Heart right ventricle (tissue), 16 donors: ENCODE data around the gene POLE. TPM values are rescaled to one million over a fixed set of nuclear protein-coding genes. Genes with fewer than 3 reads are reported as not detected.

Source experiments
- ATAC-seq, 8 donors: fragments of 200-7000 bp; cut with Tn5 transposase; one replicate each; pipeline ENCODE4 v1.9.1; 2020; ENCODE audit warnings: mild to moderate bottlenecking in 8 of 8, moderate library complexity in 8 of 8, moderate number of reproducible peaks in 1 of 8
- DNase-seq, 2 donors: peaks; one replicate each; pipeline ENCODE4 v3.0.0-alpha.2; 2020
- H3K27ac ChIP-seq, 10 donors: fragments of 200-600 bp; sonication (generic) in 2 of 10; one replicate each; pipeline versions ENCODE4 v1.5.0 to v1.8.0; 2020 to 2022; ENCODE audit warnings: mild to moderate bottlenecking in 3 of 10
- H3K27me3 ChIP-seq, 7 donors: fragments of 200-600 bp; one replicate each; pipeline ENCODE4 v1.8.0; 2021 to 2022; ENCODE audit warnings: mild to moderate bottlenecking in 2 of 7
- H3K36me3 ChIP-seq, 9 donors: fragments of 200-600 bp; sonication (generic) in 1 of 9; one replicate each; pipeline versions ENCODE4 v1.5.0 to v1.8.0; 2020 to 2022; ENCODE audit warnings: mild to moderate bottlenecking in 2 of 9
- H3K4me1 ChIP-seq, 9 donors: fragments of 200-600 bp; sonication (generic) in 1 of 9; one replicate each; pipeline versions ENCODE4 v1.5.0 to v1.8.0; 2020 to 2022; ENCODE audit warnings: mild to moderate bottlenecking in 4 of 9
- H3K4me3 ChIP-seq, 10 donors: fragments of 200-600 bp; sonication (generic) in 2 of 10; one replicate each; pipeline versions ENCODE4 v1.5.0 to v1.8.0; 2020 to 2022; ENCODE audit warnings: mild to moderate bottlenecking in 7 of 10, moderate library complexity in 2 of 10
- H3K9me3 ChIP-seq, 11 donors: fragments of 200-600 bp in 10 of 11; sonication (generic) in 2 of 11; one replicate each; pipeline versions ENCODE4 v1.5.0 to v1.8.0; 2013 to 2022; ENCODE audit warnings: mild to moderate bottlenecking in 2 of 11, control low read depth in 1 of 11, moderate library complexity in 1 of 11
- CTCF ChIP-seq, 9 donors: fragments of 200-600 bp; sonication (generic) in 2 of 9; IDR thresholded peaks; one replicate each; pipeline versions ENCODE4 v1.5.0 to v1.8.0; 2021 to 2022; ENCODE audit warnings: antibody characterized with exemption in 9 of 9, mild to moderate bottlenecking in 5 of 9, moderate library complexity in 1 of 9
- WGBS, 2 donors: extraction: QIAGEN DNeasy Blood & Tissue Kit; methylation state at CpG; one replicate each; pipeline ENCODE4 v1.1.7; 2013; ENCODE audit warnings: inconsistent platforms in 1 of 2; 5-methylcytosine and 5-hydroxymethylcytosine counted together
- intact Hi-C, 10 donors: fragments of 100-400 bp; cut with DNase I; formaldehyde crosslinking; loops; one replicate each; pipeline versions ENCODE4 v1.11.1 to v1.14.2; 2022
- polyA plus RNA-seq, 2 donors: library from polyadenylated mRNA; stranded (reverse); fragments of 200-250 nt; gene quantifications; one replicate each; pipeline ENCODE4 v1.2.3, GENCODE V29; 2013
- total RNA-seq, 10 donors: library from RNA; stranded (reverse); fragmentation: NEBNext Ultra II Directional in 3 of 10; extraction: Animal tissue kit (Norgen Biotek cat#: 25700) in 3 of 10; gene quantifications; one replicate each; pipeline versions ENCODE4 v1.2.1 to v1.2.4, GENCODE V29; 2021 to 2023
- donor health status: Arrhythmogenic right ventricular cardiomyopathy.
- donor health status: ischemic (EF 13 %, LVEDD 7.1; RV severe dilation, severe dysfunction).
- donor health status: healthy with polysubstance abuse.
- donor health status: DM: no; HTN: yes; CAD: no.
- donor health status: DM: no; HTN: no; CAD: no.
- donor health status: ischemic (EF 25% LVEDD 6.9; RV normal size, moderate dysfunction).
- donor health status: ischemic (EF 25% LVEDD 5.7; RV mildly dilated, moderate dysfunction).
- donor health status: healthy.
- donor health status: DM: yes; HTN: yes; CAD: no.
- donor health status: Ischemic cardiomyopathy.
- donor health status: ischemic (EF 35%, LVEDD 5.7; RV mildly dilated, moderate dysfunction).
- donor health status: nonischemic (EF 11% LVEDD 7.7; RV severe dilation, severe dysfunction).
- donor health status: DM: yes; HTN: yes; CAD: no.
- donor health status: PGD.
- donor health status: ischemic (EF 29% LVEDD 5.4; RV normal size, mild dysfunction).
- donor health status: nonischemic (EF 23%, LVEDD 6.1; RV moderate dilation, normal function).

The POLE gene
- total and polyA plus RNA-seq, 12 donors = 6.8 to 25.8 (median 9.9) TPM

GRCh38 chr12:132610051-132610759, 76.9 kb downstream of the POLE start, which contains the start of gene LRCOL1:
TSS of gene LRCOL1 (minus strand) at chr12:132610582. CDS start at chr12:132606251, 4,331 bp downstream.
- TF ChIP-seq CTCF (IDR thresholded peaks at IDR 0.05) = no peak
- Histone ChIP-seq H3K36me3 (no peaks in the 10 kb centered on the region), H3K27me3 (peaks cover 0 to 70% (median 57%) of the 10 kb centered on the region in 7 donors), H3K9me3 (peaks cover 0 to 10% (median 0%) of the 10 kb centered on the region in 11 donors), H3K27ac (no peak within 1 kb of the TSS), H3K4me3 (peak within 1 kb of the TSS in 8 of 10 donors; percentile 5 to 35 (median 20)), H3K4me1 (peaks cover 0 to 10% (median 5%) of the 10 kb centered on the region in 9 donors)
- DNase-seq (peak; percentile 53 to 68), ATAC-seq (peak; percentile 11 to 74 (median 55))
- intact Hi-C loops = loop anchor here in 7 of 10 donors (10.0 kb wide), 1 partner anchor 455 kb away; no protein-coding TSS in a partner anchor
- WGBS, 2 donors = 24 to 31% methylated on average over 35 of the region's 35 CpGs

GRCh38 chr12:132608231-132609171, 78.6 kb downstream of the POLE start:
- no peak for TF ChIP-seq CTCF (IDR thresholded peaks at IDR 0.05)
- 57 to 59% methylated on average over 25 of the region's 25 CpGs for WGBS, 2 donors
- Histone ChIP-seq H3K27me3 (peaks cover 0 to 84% (median 68%) of the 10 kb centered on the region in 7 donors), H3K4me3 (no peak overlapping the region), H3K36me3 (no peaks in the 10 kb centered on the region), H3K4me1 (peaks cover 0 to 21% (median 14%) of the 10 kb centered on the region in 9 donors), H3K27ac (no peak overlapping the region), H3K9me3 (peaks cover 0 to 10% (median 0%) of the 10 kb centered on the region in 11 donors)
- DNase-seq = no peak
- ATAC-seq = no peak
- intact Hi-C loops = no loop called here

GRCh38 chr12:132606927-132607326, 80.2 kb downstream of the POLE start:
- peaks cover 0 to 92% (median 72%) of the 10 kb centered on the region in 7 donors for H3K27me3 ChIP-seq
- peaks cover 0 to 34% (median 15%) of the 10 kb centered on the region in 9 donors for H3K4me1 ChIP-seq
- no peak overlapping the region for H3K27ac ChIP-seq
- 85% methylated on average over 19 of the region's 19 CpGs for WGBS, 2 donors
- H3K4me3 ChIP-seq = no peak overlapping the region
- peaks cover 0 to 8% (median 0%) of the 10 kb centered on the region in 11 donors for H3K9me3 ChIP-seq
- DNase-seq = no peak
- intact Hi-C loops = no loop called here
- no peak for TF ChIP-seq CTCF (IDR thresholded peaks at IDR 0.05)
- ATAC-seq = no peak
- no peaks in the 10 kb centered on the region for H3K36me3 ChIP-seq

GRCh38 chr12:132606466-132606865, 80.7 kb downstream of the POLE start:
- peaks cover 0 to 91% (median 68%) of the 10 kb centered on the region in 7 donors for H3K27me3 ChIP-seq
- intact Hi-C loops = no loop called here
- no peak for TF ChIP-seq CTCF (IDR thresholded peaks at IDR 0.05)
- no peak overlapping the region for H3K4me3 ChIP-seq
- WGBS, 2 donors = 70 to 71% methylated on average over 16 of the region's 16 CpGs
- H3K27ac ChIP-seq = no peak overlapping the region
- H3K9me3 ChIP-seq = peaks cover 0 to 3% (median 0%) of the 10 kb centered on the region in 11 donors
- no peaks in the 10 kb centered on the region for H3K36me3 ChIP-seq
- H3K4me1 ChIP-seq = peaks cover 0 to 34% (median 15%) of the 10 kb centered on the region in 9 donors
- no peak for ATAC-seq
- DNase-seq = no peak
